BJ (cell line): ENCODE measurements around the gene RAB33B. TPM values are rescaled to one million over a fixed set of nuclear protein-coding genes. Genes with fewer than 3 reads are reported as not detected.
"Not testable (repeated sequence)": the region's sequence is repeated elsewhere in the genome, so short reads cannot be mapped to it uniquely, and the experiment has no call there.

Experiments used
- CTCF ChIA-PET: fragments of 350-600 bp; formaldehyde crosslinking; extraction: SDS; loops from one replicate; lab custom pipeline; 2021; ENCODE audit warnings: antibody characterized with exemption, inconsistent platforms; lab: Yijun Ruan, JAX
- POLR2A ChIA-PET: fragments of 300-600 bp; sonication (Branson Sonifier 250); formaldehyde crosslinking; extraction: SDS; loops from one replicate; lab custom pipeline; 2021; ENCODE audit warnings: antibody characterized with exemption; lab: Charles Lee
- DNase-seq: peaks from one replicate; pipeline ENCODE4 v3.0.0-alpha.2; 2011; ENCODE audit warnings: low read depth
- H3K27me3 ChIP-seq: 2 replicates; pipeline ENCODE4 v1.6.0; 2011; ENCODE audit warnings: low read length; ENCODE audit not compliant: control insufficient read depth, insufficient read depth
- H3K36me3 ChIP-seq: 2 replicates; pipeline ENCODE4 v1.5.1; 2011; ENCODE audit warnings: low read length; ENCODE audit not compliant: control insufficient read depth, insufficient read depth
- H3K4me3 ChIP-seq: 2 replicates; pipeline ENCODE4 v1.5.1; 2011; ENCODE audit warnings: low read depth, mild to moderate bottlenecking, control low read depth, low read length
- CTCF ChIP-seq: IDR thresholded peaks from 2 replicates; pipeline ENCODE4 v1.5.1; 2011; ENCODE audit warnings: low read depth, mild to moderate bottlenecking, control low read depth, inconsistent platforms, low read length, moderate library complexity; ENCODE audit not compliant: insufficient read depth
- polyA plus RNA-seq: library from polyadenylated mRNA; depleted of rRNA; stranded (reverse); fragments of >200 nt; gene quantifications from 2 replicates; pipeline ENCODE4 v1.2.3, GENCODE V29; 2011

The RAB33B gene
- polyA plus RNA-seq, 1 experiment = 4.0 TPM

- no peak for DNase-seq
- TF ChIP-seq CTCF = no peak
- Histone ChIP-seq H3K4me3 (no peak overlapping the region), H3K36me3 (no peaks in the 10 kb centered on the region), H3K27me3 (no peaks in the 10 kb centered on the region)
- POLR2A ChIA-PET = no interaction called here
- CTCF ChIA-PET = no interaction called here
Observed at GRCh38 chr4:139465922-139466321, 12.0 kb downstream of the RAB33B start.

- H3K36me3 ChIP-seq, H3K4me3 ChIP-seq, CTCF ChIA-PET, POLR2A ChIA-PET, DNase-seq, H3K27me3 ChIP-seq: not testable (repeated sequence)
Observed at GRCh38 chr4:139468756-139469155, 14.8 kb downstream of the RAB33B start.

DNA sequence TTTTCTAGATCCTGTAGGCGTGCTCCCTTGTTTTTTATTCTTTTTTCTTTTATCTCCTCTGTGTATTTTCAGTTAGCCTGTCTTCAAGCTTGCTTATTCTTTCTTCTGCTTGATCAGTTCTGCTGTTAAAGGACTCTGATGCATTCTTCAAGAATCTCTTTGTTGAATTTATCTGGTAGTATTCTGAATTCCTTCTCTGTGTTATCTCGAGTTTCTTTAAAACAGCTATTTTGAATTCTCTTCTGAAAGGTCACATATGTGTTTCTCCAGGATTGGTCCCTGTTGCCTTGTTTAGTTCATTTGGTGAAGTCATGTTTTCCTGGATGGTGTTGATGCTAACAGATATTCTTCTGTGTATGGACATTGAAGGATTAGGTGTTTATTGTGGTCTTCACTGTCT is 15.3 kb downstream of the RAB33B start:
- H3K36me3 ChIP-seq = no peaks in the 10 kb centered on the region

DNA sequence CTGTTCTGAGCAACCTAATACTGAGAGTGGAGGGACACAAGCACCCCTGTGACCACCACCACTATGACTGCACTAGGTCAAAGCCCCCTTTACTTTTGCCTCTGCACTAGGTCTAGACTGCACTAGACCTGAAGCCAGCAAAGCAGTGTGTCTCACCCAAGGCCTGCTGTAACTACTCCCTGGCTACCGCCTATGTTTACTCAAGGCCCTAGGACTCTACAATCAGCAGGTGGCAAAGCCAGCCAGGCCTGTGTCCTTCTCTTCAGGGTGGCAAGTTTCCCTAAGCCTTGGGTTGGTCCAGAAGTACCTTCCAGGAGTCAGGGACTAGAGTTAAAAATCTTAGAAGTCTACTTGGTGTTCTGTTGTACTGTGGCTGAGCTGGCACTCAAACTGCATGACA is 15.9 kb downstream of the RAB33B start:
- no peaks in the 10 kb centered on the region for H3K27me3 ChIP-seq
- ChIA-PET CTCF (no interaction called here), POLR2A (no interaction called here)
- H3K36me3 ChIP-seq = no peaks in the 10 kb centered on the region
- DNase-seq = no peak
- no peak overlapping the region for H3K4me3 ChIP-seq
- TF ChIP-seq CTCF = no peak

More for the DNA sequence above, 15.3 kb downstream of the RAB33B start:
- ChIA-PET CTCF (no interaction called here), POLR2A (no interaction called here)
- no peak for DNase-seq
- TF ChIP-seq CTCF = no peak
- Histone ChIP-seq H3K4me3 (no peak overlapping the region), H3K27me3 (no peaks in the 10 kb centered on the region)

DNA sequence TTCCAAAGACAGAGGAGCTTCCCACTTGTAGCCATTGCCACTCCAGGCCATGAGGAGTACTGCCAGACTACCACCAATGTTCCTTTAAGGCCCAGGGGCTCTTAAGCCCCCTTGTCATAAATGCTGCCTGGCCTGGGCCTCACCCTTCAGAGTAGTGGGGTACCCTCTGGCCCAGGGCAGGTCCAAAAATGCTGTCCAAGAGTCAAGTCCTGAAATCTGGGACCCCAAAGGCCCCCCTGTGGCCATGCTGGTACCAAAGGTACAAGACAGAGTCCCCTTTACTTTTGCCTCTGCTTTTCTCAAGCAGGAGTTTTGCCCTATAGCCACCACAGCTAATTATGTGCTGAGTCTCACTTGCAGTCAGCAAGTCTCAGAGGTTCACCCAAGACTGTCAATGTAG is 16.4 kb downstream of the RAB33B start:
- no peak overlapping the region for H3K4me3 ChIP-seq
- DNase-seq = no peak
- no peak for TF ChIP-seq CTCF
- no peaks in the 10 kb centered on the region for H3K27me3 ChIP-seq
- H3K36me3 ChIP-seq = no peaks in the 10 kb centered on the region
- ChIA-PET POLR2A (no interaction called here), CTCF (no interaction called here)

DNA sequence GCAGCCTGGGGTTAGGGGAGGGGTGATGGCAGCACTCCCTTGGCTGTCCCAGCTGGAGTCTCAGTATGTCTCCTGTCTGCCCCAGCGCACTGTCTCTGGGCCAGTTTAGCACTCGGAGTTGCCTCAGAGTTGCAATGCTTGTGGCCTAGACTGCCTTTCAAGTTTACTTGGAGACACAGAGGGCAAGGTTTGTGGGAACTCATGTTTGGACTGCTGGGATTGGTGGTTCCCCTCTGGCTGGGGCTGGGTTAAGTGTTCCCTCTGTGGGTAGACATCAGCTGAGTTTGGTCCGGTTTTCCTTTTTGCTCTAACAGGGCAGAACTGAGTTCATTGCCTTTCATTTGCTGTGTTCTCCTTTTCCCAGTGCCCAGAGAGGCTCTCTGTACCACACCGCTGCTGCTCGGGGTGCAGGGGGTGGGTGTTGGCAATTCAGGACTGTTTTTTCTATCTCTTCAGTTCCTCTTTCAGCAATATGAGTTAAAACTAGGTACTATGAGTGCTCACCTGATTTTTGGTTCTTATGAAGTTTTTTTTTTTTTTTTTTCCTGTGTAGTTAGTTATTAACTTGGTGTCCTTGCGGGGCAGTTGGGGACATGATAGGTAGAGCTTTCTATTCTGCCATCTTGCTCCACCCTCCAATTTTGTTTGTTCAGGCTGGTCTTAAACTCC is 17.2 kb downstream of the RAB33B start:
- no peak for DNase-seq
- POLR2A ChIA-PET = no interaction called here
- no peaks in the 10 kb centered on the region for H3K27me3 ChIP-seq
- TF ChIP-seq CTCF = no peak
- CTCF ChIA-PET = no interaction called here
- H3K4me3 ChIP-seq = no peak overlapping the region
- H3K36me3 ChIP-seq = no peaks in the 10 kb centered on the region
